22Rv1 (cell line): Measurements from ENCODE around the gene TMEM190.

Experiments
- ZFX ChIP-seq: fragments of 450-650 bp; IDR thresholded peaks from 2 replicates; pipeline ENCODE4 v1.6.1; 2017; ENCODE audit warnings: antibody characterized with exemption, borderline replicate concordance
- TF ChIP-seq, protein P1 (sequence below): fragments of 450-650 bp; IDR thresholded peaks from 2 replicates; pipeline ENCODE4 v1.5.1; 2017; ENCODE audit warnings: mild to moderate bottlenecking

DNA sequence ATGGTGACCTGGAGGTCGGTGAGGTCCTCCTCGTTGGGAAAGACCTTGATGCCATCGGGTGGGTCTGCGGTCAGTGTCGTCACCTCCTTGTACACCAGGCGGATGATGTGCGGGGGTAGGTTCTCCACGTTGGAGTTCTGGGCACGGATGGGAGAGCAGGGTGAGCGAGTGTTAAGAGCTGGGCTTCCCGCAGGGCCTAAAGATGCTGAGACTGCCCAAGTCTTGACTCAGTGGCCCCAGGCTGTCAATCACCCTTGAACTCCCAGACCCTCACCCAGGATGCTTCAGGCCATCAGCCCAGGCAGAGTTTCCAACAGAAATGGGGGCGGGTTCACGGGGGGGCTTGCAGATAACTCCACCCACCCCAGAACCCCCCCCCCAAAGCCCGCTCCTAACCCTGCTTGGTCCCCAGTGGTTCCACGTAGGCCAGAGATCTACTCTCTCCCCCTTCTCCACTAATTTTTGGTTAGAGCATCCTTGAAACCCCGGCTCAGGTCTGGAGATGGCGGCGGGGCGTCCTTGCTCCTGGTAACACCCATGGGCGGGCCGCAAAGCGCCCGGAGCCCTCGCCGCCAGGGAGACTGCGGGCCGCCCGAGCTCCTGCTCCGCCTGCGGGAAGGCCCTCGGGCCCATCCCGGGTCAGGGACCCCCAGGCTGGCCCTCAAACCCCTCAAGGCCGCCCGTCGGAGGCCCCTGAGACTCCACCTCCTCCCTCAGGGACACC is 30.4 kb downstream of the TMEM190 start:
- TF ChIP-seq, protein P1, sequence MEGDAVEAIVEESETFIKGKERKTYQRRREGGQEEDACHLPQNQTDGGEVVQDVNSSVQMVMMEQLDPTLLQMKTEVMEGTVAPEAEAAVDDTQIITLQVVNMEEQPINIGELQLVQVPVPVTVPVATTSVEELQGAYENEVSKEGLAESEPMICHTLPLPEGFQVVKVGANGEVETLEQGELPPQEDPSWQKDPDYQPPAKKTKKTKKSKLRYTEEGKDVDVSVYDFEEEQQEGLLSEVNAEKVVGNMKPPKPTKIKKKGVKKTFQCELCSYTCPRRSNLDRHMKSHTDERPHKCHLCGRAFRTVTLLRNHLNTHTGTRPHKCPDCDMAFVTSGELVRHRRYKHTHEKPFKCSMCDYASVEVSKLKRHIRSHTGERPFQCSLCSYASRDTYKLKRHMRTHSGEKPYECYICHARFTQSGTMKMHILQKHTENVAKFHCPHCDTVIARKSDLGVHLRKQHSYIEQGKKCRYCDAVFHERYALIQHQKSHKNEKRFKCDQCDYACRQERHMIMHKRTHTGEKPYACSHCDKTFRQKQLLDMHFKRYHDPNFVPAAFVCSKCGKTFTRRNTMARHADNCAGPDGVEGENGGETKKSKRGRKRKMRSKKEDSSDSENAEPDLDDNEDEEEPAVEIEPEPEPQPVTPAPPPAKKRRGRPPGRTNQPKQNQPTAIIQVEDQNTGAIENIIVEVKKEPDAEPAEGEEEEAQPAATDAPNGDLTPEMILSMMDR: no peak
- no peak for TF ChIP-seq ZFX
